Measurements from ENCODE around the gene RAB40C. TPM values are rescaled to one million over a fixed set of nuclear protein-coding genes. Genes with fewer than 3 reads are reported as not detected.

RAB40C gene
- total and polyA plus RNA-seq, 10 of the 15 experiments (the other 5 are each of a cell fraction or from before 2014, with no cell fraction given), result 0.06 to 12.8 (median 4.6) TPM

DNA sequence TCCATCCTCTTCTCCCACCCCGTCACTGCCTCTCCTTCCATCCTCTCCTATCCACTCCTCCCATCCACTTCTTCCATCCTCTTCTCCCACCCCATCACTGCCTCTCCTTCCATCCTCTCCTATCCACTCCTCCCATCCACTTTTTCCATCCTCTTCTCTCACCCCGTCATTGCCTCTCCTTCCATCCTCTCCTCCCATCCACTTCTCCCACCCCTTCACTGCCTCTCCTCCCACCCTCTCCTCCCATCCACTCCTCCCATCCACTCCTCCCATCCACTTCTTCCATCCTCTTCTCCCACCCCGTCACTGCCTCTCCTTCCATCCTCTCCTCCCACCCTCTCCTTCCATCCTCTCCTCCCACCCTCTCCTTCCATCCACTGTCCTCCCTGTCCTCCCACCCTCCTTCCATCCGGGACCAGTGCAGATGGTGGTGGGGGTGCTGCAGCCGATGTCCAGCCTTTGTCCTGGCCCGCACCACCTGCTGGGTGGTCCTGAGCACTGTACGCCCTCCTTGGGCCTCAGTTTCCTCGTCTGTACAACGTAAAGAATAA, 42.0 kb downstream of the RAB40C start (continued):
- TF ChIP-seq EGR1 (IDR thresholded peaks at IDR 0.05; ENCODE audit: borderline replicate concordance in 1 of 2, low read depth in 2 of 2, low read length in 2 of 2) (no peak), CTCF (IDR thresholded peaks at IDR 0.05 in 2 of 3, conservative IDR thresholded peaks at IDR 0.05 in 1 of 3; ENCODE audit: control insufficient read depth in 2 of 3, extremely low read depth in 1 of 3, insufficient read depth in 1 of 3, low read depth in 3 of 3, low read length in 3 of 3) (no peak), MEF2B (IDR thresholded peaks at IDR 0.05; ENCODE audit: partially characterized antibody, poor library complexity, severe bottlenecking) (no peak), NKRF (conservative IDR thresholded peaks at IDR 0.05) (no peak), SP1 (IDR thresholded peaks at IDR 0.05; ENCODE audit: low read depth, low read length) (no peak), MEF2A (IDR thresholded peaks at IDR 0.05; ENCODE audit: insufficient read depth, low read depth, low read length) (no peak), RB1 (IDR thresholded peaks at IDR 0.05; ENCODE audit: borderline replicate concordance) (no peak), EED (IDR thresholded peaks at IDR 0.05; ENCODE audit: low read depth) (no peak), DPF2 (IDR thresholded peaks at IDR 0.05) (no peak), CBX5 (IDR thresholded peaks at IDR 0.05; ENCODE audit: low read depth) (no peak)
- TF ChIP-seq, protein P1, sequence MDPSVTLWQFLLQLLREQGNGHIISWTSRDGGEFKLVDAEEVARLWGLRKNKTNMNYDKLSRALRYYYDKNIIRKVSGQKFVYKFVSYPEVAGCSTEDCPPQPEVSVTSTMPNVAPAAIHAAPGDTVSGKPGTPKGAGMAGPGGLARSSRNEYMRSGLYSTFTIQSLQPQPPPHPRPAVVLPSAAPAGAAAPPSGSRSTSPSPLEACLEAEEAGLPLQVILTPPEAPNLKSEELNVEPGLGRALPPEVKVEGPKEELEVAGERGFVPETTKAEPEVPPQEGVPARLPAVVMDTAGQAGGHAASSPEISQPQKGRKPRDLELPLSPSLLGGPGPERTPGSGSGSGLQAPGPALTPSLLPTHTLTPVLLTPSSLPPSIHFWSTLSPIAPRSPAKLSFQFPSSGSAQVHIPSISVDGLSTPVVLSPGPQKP (IDR thresholded peaks at IDR 0.05; ENCODE audit: low read depth, low read length), result no peak
- TF ChIP-seq, protein P2, sequence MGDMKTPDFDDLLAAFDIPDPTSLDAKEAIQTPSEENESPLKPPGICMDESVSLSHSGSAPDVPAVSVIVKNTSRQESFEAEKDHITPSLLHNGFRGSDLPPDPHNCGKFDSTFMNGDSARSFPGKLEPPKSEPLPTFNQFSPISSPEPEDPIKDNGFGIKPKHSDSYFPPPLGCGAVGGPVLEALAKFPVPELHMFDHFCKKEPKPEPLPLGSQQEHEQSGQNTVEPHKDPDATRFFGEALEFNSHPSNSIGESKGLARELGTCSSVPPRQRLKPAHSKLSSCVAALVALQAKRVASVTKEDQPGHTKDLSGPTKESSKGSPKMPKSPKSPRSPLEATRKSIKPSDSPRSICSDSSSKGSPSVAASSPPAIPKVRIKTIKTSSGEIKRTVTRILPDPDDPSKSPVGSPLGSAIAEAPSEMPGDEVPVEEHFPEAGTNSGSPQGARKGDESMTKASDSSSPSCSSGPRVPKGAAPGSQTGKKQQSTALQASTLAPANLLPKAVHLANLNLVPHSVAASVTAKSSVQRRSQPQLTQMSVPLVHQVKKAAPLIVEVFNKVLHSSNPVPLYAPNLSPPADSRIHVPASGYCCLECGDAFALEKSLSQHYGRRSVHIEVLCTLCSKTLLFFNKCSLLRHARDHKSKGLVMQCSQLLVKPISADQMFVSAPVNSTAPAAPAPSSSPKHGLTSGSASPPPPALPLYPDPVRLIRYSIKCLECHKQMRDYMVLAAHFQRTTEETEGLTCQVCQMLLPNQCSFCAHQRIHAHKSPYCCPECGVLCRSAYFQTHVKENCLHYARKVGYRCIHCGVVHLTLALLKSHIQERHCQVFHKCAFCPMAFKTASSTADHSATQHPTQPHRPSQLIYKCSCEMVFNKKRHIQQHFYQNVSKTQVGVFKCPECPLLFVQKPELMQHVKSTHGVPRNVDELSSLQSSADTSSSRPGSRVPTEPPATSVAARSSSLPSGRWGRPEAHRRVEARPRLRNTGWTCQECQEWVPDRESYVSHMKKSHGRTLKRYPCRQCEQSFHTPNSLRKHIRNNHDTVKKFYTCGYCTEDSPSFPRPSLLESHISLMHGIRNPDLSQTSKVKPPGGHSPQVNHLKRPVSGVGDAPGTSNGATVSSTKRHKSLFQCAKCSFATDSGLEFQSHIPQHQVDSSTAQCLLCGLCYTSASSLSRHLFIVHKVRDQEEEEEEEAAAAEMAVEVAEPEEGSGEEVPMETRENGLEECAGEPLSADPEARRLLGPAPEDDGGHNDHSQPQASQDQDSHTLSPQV (IDR thresholded peaks at IDR 0.05), result no peak
